ENCODE measurements around the gene LCT. TPM values are rescaled to one million over a fixed set of nuclear protein-coding genes. Genes with fewer than 3 reads are reported as not detected.
A peak's percentile ranks its signal among the peaks of the same experiment; 100 is the strongest.
"Not testable (repeated sequence)": the region's sequence is repeated elsewhere in the genome, so short reads cannot be mapped to it uniquely, and the experiment has no call there.

The LCT gene
- total RNA-seq, 1 experiment from 2014 or later = not detected

- DNase-seq (ENCODE audit: low spot score) = peak; percentile 79
Observed at GRCh38 chr2:135797497-135798274, 39.3 kb downstream of the LCT start.

GRCh38 chr2:135796606-135797005, 40.4 kb downstream of the LCT start:
- no peak for DNase-seq (ENCODE audit: low spot score)

GRCh38 chr2:135795641-135796040, 41.3 kb downstream of the LCT start:
- not testable (repeated sequence) for DNase-seq (ENCODE audit: low spot score)

GRCh38 chr2:135792401-135793150, 44.4 kb downstream of the LCT start:
- no peak for DNase-seq (ENCODE audit: low spot score)

DNA sequence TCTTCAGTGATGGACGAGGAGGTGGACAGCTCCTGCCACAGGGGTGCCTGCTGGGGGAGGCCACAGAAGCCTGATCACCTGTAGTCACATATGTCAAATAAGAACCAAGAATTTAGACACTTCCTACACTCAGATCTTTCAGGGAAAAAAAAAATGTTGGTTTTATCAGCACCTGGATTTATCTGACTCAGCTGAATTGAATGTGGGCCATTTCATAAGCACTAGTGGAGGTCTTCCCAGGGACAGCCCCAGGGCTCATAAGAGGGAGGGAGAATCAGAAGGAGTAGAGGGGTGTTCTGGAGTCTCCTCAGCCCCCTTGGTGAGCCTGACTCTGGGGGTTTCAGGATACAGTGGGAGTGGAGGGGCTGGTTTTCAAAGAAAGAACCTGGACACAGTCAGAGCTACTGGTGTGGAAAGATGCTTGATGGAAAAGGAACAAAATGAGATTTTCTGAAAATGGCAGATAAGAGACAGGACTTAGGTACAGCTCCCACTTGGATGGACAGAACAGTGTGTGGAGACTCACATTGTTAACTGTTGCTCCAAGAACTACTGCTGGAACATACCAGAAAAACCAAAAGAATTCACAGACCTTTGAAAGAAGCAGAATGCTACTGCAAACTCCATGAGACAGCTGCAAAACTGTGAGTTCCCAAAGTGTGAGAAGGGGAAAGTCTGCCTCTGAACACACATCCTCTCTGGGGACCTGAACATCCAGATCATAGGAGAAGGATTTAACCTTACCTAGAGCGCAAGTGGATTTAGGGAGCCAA, 45.4 kb downstream of the LCT start:
- peak; percentile 62 for DNase-seq (ENCODE audit: low spot score)

DNA sequence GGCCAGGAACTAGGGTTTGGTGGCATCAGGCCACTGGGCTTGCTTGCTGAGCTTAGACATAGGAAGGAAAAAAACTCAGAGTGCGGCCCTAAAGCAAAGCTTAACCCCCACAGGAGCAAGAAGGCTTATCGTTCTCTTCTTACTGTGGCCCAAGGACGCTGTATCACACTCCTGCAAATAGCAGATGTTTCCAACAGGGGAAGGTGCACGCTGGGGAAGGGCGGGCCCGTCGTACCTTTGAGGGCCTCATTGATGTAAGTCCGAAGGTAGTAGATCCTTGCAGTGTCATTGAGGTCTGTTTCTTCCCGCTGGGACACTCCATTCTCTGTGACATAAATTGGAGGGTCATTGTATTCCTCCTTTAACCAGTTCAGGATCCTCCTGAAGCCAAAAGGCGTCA, 46.6 kb downstream of the LCT start:
- DNase-seq (ENCODE audit: low spot score) = no peak

- DNase-seq (ENCODE audit: low spot score) = peak; percentile 95
Observed at GRCh38 chr2:135786823-135787222, 50.2 kb downstream of the LCT start.

DNA sequence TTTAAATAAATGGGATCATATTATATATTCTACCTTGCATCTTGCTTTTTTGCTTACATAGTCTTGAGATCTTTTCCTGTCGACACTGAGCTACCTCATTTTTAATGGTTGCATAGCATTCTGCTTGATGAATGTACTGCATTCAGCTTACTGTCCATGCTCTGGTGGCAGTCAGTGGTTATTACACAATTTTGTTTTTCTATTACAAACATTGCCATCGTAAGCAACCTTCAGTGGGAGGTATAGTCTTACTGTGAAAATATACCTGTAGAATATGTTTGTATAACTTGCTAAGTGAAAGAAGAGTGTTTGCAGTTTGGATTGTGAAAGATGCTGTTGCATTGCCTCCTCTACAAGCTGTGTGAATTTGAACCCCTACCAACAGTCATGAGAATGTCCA, 52.0 kb downstream of the LCT start:
- no peak for DNase-seq (ENCODE audit: low spot score)

GRCh38 chr2:135783439-135783838, 53.5 kb downstream of the LCT start:
- DNase-seq (ENCODE audit: low spot score) = no peak

DNA sequence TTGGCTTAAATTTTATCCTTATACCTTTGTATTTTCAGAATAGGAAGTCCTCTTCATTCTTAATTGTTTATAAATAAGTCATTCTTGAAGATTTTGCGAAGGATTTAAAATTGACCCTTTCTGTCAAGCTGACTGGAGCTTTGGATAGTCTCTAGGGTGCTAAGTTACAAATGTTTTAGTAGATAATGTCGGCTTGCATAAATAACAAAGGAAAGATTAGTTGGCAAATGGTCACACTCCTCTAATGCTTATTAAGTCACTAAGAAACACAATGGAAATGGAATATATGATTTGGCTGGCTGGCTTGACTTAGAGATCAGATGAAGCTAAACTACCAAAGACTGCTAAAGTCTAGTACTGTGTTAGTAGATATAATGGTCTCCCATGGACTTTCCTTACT, 54.8 kb downstream of the LCT start:
- no peak for DNase-seq (ENCODE audit: low spot score)

- no peak for DNase-seq (ENCODE audit: low spot score)
Observed at GRCh38 chr2:135776367-135776766, 60.6 kb downstream of the LCT start.

DNA sequence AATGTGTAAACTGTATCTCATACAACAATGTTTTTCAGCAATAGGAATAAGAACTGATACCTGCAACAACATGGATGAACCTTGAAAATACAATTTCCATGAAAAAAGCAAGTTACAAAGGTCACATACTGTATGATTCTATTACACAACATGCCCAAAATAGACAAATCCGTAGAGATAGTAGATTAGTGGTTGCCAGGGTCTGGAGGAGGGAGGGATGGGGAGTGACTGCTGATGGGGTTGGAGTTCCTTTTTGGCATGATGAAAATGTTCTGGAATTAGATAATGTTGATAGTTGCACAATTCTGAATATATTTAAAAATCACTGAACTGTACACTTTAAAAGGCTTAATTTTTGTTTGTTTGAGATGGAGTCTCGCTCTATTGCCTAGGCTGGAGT, 61.6 kb downstream of the LCT start:
- DNase-seq (ENCODE audit: low spot score) = no peak

- DNase-seq (ENCODE audit: low spot score) = no peak
Observed at GRCh38 chr2:135773917-135774316, 63.1 kb downstream of the LCT start.

DNA sequence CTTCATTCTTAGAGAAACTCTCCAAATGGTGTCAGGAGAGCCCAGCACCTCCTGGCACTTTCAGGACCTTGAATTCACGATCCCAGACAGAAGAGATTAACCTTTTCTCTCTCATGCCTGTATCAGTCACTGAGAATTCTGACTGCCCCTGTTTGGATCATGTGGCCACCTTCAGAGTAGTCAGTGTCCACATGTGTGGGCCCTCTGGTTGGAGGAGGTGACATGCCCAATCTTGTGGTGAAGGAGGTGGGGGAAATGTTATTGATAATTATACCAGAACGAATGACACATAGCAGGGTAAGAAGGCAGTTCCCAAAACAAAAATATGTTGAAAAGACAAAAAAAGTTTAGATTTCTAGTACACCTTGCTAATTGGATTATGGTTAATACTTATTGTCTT, 63.7 kb downstream of the LCT start:
- no peak for DNase-seq (ENCODE audit: low spot score)

DNA sequence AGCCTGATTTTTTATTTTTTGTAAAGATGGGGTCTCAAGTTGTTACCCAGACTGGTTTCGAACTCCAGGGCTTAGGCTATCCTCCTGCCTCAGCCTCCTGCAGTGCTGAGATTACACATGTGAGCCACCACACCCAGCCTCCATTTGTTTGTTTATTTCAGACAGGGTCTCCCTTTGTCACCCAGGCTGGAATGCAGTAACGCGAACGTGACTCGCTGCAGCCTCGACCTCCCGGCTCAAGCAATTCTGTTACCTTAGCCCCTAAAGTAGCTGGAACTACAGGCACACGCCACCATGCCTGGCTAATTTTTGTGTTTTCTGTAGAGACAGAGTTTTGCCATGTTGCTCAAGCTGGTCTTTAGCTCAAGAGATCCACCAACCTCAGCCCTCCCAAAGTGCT, 68.1 kb downstream of the LCT start:
- no peak for DNase-seq (ENCODE audit: low spot score)

- no peak for DNase-seq (ENCODE audit: low spot score)
Observed at GRCh38 chr2:135762530-135762929, 74.5 kb downstream of the LCT start.

DNA sequence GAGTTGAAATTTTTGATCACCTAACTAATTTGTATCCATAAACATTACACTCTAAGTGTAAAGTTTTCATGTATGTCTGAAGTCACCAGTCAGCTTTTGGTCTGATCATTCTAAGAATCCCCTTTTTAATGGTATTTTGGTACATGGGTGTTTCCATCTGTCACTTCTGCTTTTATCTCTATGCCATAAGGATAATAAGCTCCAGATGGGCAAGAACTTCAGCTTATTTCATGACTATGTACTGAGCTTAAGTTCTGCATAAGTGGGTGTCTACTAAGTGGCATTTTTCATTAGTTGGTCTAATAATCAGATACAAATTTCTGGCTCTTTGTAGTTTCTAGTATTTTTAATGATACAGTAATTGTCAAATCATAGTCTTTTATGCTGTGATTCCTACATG, 75.0 kb downstream of the LCT start:
- no peak for DNase-seq (ENCODE audit: low spot score)

- no peak for DNase-seq (ENCODE audit: low spot score)
Observed at GRCh38 chr2:135756692-135757091, 80.3 kb downstream of the LCT start.

DNA sequence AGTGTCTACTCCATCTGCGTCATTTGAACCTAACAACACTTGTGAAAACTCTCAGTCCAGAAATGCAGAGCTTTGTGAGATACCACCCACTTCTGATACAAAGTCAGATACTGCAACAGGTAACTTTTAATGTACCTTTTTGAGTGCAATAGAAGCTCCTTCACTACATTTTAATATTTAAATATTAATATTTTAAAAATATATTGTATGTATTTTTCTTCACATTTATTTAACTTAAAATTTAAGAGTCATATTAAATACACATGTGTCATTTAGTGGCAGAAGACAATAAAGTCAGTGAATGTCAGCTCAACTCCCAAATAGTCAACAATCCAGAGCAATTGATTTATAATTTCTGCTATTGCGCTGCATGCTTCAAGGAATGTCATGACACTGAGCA, 81.4 kb downstream of the LCT start:
- no peak for DNase-seq (ENCODE audit: low spot score)

- peak; percentile 78 for DNase-seq (ENCODE audit: low spot score)
Observed at GRCh38 chr2:135745545-135745944, 91.4 kb downstream of the LCT start.

DNA sequence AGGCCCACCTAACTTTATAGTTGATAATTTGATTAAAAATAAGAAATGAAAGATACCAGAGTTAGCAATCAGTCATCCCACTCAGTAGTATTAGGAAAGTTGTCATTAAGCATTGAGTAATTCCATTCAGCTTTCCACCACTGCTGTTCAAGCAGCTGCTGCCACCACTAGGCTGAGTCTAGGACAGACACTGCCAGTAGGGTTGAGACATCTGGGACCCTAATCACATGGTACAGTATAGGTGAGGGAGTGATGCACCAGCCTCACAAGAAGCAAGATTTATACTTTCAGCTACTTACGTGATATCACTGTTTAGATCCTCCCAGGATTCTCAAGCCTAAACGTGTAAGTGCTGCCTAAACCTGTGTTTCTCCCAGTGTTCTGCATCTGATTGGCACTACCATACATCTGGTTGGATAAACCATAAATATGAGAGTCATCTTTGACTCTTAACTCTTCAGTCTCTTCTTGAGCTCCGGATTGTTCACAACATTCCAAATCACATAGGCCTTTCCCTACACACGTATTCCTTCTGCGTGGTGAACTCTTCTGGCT, 92.1 kb downstream of the LCT start:
- peak; percentile 37 for DNase-seq (ENCODE audit: low spot score)

- no peak for DNase-seq (ENCODE audit: low spot score)
Observed at GRCh38 chr2:135743860-135744259, 93.1 kb downstream of the LCT start.

Data from A172 (cell line).